ENCODE measurements around the gene MTOR. TPM values are rescaled to one million over a fixed set of nuclear protein-coding genes. Genes with fewer than 3 reads are reported as not detected.

Gene MTOR
- total RNA-seq, 1 experiment from 2014 or later = 36.1 TPM

DNA sequence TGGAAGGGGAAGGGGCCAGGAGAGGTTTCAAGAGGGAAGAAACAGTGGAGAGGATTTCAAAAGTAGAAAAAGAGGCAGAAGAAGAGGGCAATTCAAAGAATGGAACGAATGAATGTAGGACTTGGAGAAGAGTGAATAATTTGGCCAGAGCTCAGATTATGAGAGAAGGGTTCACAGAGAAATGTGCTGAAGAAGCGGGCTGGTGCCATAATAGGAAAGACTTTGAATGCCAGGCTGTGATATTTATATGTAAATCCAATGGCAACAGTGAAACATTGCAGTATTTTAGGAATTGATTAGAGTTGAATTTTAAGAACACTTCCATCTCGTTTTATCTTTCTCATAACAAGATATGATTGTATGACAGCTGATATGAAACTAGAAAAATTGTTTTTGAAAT, 109.2 kb downstream of the MTOR start:
- H3K4me1 Mint-ChIP-seq (ENCODE audit: low read depth, unreplicated experiment) = no peaks in the 10 kb centered on the region
- no peak for DNase-seq
- CTCF ChIA-PET = no interaction called here
- intact Hi-C loops (cut with micrococcal nuclease; ENCODE audit: unreplicated experiment) = no loop called here
- BruUV-seq (replicated peaks) = no TSS peak
- no peak overlapping the region for H3K27ac Mint-ChIP-seq (ENCODE audit: unreplicated experiment)
- H3K4me3 Mint-ChIP-seq (ENCODE audit: low read depth, unreplicated experiment) = no peak overlapping the region
- no peaks in the 10 kb centered on the region for H3K27me3 Mint-ChIP-seq (ENCODE audit: unreplicated experiment)
- H3K9me3 Mint-ChIP-seq (ENCODE audit: low read depth, unreplicated experiment) = no peaks in the 10 kb centered on the region
- TF ChIP-seq, protein P1, sequence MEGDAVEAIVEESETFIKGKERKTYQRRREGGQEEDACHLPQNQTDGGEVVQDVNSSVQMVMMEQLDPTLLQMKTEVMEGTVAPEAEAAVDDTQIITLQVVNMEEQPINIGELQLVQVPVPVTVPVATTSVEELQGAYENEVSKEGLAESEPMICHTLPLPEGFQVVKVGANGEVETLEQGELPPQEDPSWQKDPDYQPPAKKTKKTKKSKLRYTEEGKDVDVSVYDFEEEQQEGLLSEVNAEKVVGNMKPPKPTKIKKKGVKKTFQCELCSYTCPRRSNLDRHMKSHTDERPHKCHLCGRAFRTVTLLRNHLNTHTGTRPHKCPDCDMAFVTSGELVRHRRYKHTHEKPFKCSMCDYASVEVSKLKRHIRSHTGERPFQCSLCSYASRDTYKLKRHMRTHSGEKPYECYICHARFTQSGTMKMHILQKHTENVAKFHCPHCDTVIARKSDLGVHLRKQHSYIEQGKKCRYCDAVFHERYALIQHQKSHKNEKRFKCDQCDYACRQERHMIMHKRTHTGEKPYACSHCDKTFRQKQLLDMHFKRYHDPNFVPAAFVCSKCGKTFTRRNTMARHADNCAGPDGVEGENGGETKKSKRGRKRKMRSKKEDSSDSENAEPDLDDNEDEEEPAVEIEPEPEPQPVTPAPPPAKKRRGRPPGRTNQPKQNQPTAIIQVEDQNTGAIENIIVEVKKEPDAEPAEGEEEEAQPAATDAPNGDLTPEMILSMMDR (IDR thresholded peaks at IDR 0.05; ENCODE audit: unreplicated experiment) = no peak
- peaks cover 5% of the 10 kb centered on the region for H3K36me3 Mint-ChIP-seq (ENCODE audit: insufficient read depth, unreplicated experiment)

DNA sequence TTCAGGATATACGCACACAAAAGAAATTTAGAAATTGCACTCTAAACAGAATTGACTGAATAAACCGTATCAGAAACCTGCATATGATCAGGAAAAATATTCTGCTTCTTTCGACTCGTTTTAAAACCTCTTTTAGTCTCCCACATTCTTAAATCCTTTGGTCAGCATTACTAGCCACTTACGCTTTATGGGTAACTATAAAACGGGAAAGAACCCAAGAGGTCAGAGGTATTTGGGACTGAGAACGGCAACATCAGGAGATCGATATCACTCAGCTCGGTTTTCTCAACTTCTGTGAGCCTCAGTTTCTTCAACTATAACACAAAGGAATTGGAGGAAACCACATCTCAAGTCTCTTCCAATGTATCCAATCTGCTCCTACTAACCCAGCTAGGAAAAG, 109.6 kb downstream of the MTOR start:
- Mint-ChIP-seq H3K4me3 (ENCODE audit: low read depth, unreplicated experiment) (no peak overlapping the region), H3K27ac (ENCODE audit: unreplicated experiment) (no peak overlapping the region), H3K9me3 (ENCODE audit: low read depth, unreplicated experiment) (no peaks in the 10 kb centered on the region), H3K4me1 (ENCODE audit: low read depth, unreplicated experiment) (no peaks in the 10 kb centered on the region), H3K27me3 (ENCODE audit: unreplicated experiment) (no peaks in the 10 kb centered on the region), H3K36me3 (ENCODE audit: insufficient read depth, unreplicated experiment) (peaks cover 5% of the 10 kb centered on the region)
- no peak for DNase-seq
- intact Hi-C loops (cut with micrococcal nuclease; ENCODE audit: unreplicated experiment) = no loop called here
- BruUV-seq (replicated peaks) = no TSS peak
- TF ChIP-seq, protein P1 (IDR thresholded peaks at IDR 0.05; ENCODE audit: unreplicated experiment) = no peak
- CTCF ChIA-PET = no interaction called here

DNA sequence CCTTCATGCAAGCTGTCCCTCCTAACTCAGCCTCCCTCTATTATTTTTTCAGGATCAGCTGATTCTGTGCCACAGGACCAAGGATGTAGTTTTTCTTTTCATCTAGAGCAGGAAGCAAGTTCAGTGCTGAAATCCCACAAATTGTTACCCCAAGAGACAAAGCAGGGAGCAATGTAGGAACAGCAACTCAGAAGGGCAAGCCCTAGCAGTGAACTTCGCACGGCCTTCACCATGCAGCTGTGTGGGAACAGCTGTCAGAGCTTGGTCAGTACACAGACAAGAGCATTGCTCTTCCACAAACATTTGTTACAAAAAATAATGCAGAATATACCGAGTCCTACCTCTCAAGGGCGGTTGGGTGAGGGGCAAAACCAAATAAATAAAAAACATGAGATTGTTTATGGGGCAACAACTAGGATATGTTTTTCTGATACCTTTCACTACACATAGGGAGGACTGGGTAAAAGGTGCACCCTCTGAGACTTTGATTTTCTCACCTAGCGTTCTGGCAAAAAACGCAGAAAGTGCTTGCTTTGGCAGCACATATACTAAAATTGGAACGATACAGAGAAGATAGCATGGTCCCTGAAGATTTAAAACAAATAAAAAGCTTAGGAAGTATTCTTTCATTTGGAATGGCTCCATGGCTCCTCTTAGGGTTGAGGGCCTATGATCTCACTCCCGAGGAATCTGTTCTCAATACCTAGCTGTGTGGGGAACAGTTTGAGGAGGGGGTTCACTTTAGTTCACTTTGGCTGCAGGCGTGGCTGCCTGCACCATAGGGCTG, 110.3 kb downstream of the MTOR start:
- CTCF ChIA-PET = interaction anchor here (0.5 kb wide), 1 partner anchor 20 kb away, joined by 4 read pairs; no protein-coding TSS in a partner anchor
- Mint-ChIP-seq H3K27me3 (ENCODE audit: unreplicated experiment) (no peaks in the 10 kb centered on the region), H3K9me3 (ENCODE audit: low read depth, unreplicated experiment) (no peaks in the 10 kb centered on the region), H3K4me1 (ENCODE audit: low read depth, unreplicated experiment) (no peaks in the 10 kb centered on the region), H3K36me3 (ENCODE audit: insufficient read depth, unreplicated experiment) (peaks cover 5% of the 10 kb centered on the region), H3K4me3 (ENCODE audit: low read depth, unreplicated experiment) (no peak overlapping the region), H3K27ac (ENCODE audit: unreplicated experiment) (no peak overlapping the region)
- BruUV-seq (replicated peaks) = no TSS peak
- DNase-seq = no peak
- intact Hi-C loops (cut with micrococcal nuclease; ENCODE audit: unreplicated experiment) = no loop called here
- TF ChIP-seq, protein P1 (IDR thresholded peaks at IDR 0.05; ENCODE audit: unreplicated experiment) = no peak

DNA sequence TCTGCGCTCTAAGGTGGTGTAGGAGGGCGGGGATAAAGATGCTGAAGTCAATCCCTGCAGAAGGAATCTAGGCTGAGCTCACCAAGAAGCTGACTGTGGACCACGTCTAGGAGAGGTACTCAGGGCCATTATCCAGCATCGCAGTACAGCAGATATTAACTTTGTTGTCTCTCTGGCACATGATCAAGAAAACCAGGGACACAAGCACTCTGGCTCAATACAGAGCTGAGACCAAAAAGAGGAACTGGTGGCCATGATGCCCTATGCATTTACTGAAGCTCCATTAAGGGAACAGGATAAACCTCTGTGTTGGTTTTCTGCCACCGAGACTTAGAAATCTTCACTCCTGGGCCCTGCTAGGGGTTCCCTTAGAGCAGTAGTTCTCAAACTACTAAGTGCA, 111.2 kb downstream of the MTOR start:
- BruUV-seq (replicated peaks) = no TSS peak
- Mint-ChIP-seq H3K4me3 (ENCODE audit: low read depth, unreplicated experiment) (no peak overlapping the region), H3K36me3 (ENCODE audit: insufficient read depth, unreplicated experiment) (peaks cover 4% of the 10 kb centered on the region), H3K9me3 (ENCODE audit: low read depth, unreplicated experiment) (no peaks in the 10 kb centered on the region), H3K27ac (ENCODE audit: unreplicated experiment) (no peak overlapping the region), H3K27me3 (ENCODE audit: unreplicated experiment) (no peaks in the 10 kb centered on the region), H3K4me1 (ENCODE audit: low read depth, unreplicated experiment) (no peaks in the 10 kb centered on the region)
- intact Hi-C loops (cut with micrococcal nuclease; ENCODE audit: unreplicated experiment) = no loop called here
- TF ChIP-seq, protein P1 (IDR thresholded peaks at IDR 0.05; ENCODE audit: unreplicated experiment) = no peak
- no peak for DNase-seq
- CTCF ChIA-PET = interaction anchor here (0.5 kb wide), 1 partner anchor 21 kb away, joined by 4 read pairs; no protein-coding TSS in a partner anchor

Measured in Calu3 (cell line).